GM23338 (cell line): ENCODE results near the gene TBX18. TPM values are rescaled to one million over a fixed set of nuclear protein-coding genes. Genes with fewer than 3 reads are reported as not detected.

Source experiments
- ATAC-seq: fragments of 200-7000 bp; cut with Tn5 transposase; 3 replicates; pipeline ENCODE4 v1.9.1; 2020
- DNase-seq: peaks from one replicate; pipeline ENCODE4 v3.0.0-alpha.2; 2015; ENCODE audit warnings: low spot score
- H2AFZ ChIP-seq: fragments of 200-600 bp; sonication (generic); 2 replicates; pipeline ENCODE4 v1.8.0; 2016; ENCODE audit warnings: antibody characterized with exemption, mild to moderate bottlenecking, moderate library complexity
- H3F3A ChIP-seq: fragments of 200-600 bp; sonication (generic); replicated peaks from 2 replicates; pipeline ENCODE4 v1.8.0; 2017; ENCODE audit warnings: antibody characterized with exemption, mixed run types, low read depth
- H3K27ac ChIP-seq: fragments of 200-600 bp; sonication (generic); 2 replicates; pipeline ENCODE4 v1.6.1; 2016; ENCODE audit warnings: low read depth
- H3K27me3 ChIP-seq: fragments of 200-600 bp; sonication (generic); 2 replicates; pipeline ENCODE4 v1.8.0; 2016; ENCODE audit warnings: mild to moderate bottlenecking, mixed run types, moderate library complexity; ENCODE audit not compliant: insufficient read depth
- H3K36me3 ChIP-seq: fragments of 200-600 bp; sonication (generic); 2 replicates; pipeline ENCODE4 v1.8.0; 2016; ENCODE audit warnings: mild to moderate bottlenecking; ENCODE audit not compliant: insufficient read depth
- H3K4me1 ChIP-seq: fragments of 200-600 bp; sonication (generic); 2 replicates; pipeline ENCODE4 v1.8.0; 2016; ENCODE audit warnings: mild to moderate bottlenecking, moderate library complexity; ENCODE audit not compliant: insufficient read depth
- H3K4me2 ChIP-seq: fragments of 200-600 bp; sonication (generic); 2 replicates; pipeline ENCODE4 v1.7.1; 2017; ENCODE audit warnings: mixed run types
- H3K4me3 ChIP-seq: fragments of 200-600 bp; sonication (generic); 2 replicates; pipeline ENCODE4 v1.6.1; 2016; ENCODE audit warnings: mixed run types
- H3K79me2 ChIP-seq: fragments of 200-600 bp; sonication (generic); replicated peaks from 2 replicates; pipeline ENCODE4 v1.8.0; 2017; ENCODE audit warnings: mild to moderate bottlenecking; ENCODE audit not compliant: insufficient read depth
- H3K9me2 ChIP-seq: fragments of 200-600 bp; sonication (generic); 2 replicates; pipeline ENCODE4 v1.8.0; 2017; ENCODE audit not compliant: insufficient read depth
- H4K20me1 ChIP-seq: fragments of 200-600 bp; sonication (generic); replicated peaks from 2 replicates; pipeline ENCODE4 v1.8.0; 2017; ENCODE audit warnings: mild to moderate bottlenecking; ENCODE audit not compliant: insufficient read depth
- H3K27ac Mint-ChIP-seq: 2 replicates; pipeline ENCODE4 v1.8.0; 2020; ENCODE audit warnings: inconsistent platforms, mild to moderate bottlenecking, moderate library complexity, mixed read lengths
- H3K27me3 Mint-ChIP-seq: 3 replicates; pipeline ENCODE4 v1.8.0; 2022; ENCODE audit warnings: low read depth, mild to moderate bottlenecking, moderate library complexity, mixed read lengths, inconsistent platforms; ENCODE audit not compliant: insufficient read depth, poor library complexity
- H3K36me3 Mint-ChIP-seq: 3 replicates; pipeline ENCODE4 v1.8.0; 2021; ENCODE audit warnings: low read depth, mild to moderate bottlenecking, inconsistent platforms, moderate library complexity, mixed read lengths
- H3K4me1 Mint-ChIP-seq: 3 replicates; pipeline ENCODE4 v1.8.0; 2020; ENCODE audit warnings: mild to moderate bottlenecking, inconsistent platforms, mixed read lengths
- H3K4me3 Mint-ChIP-seq: 3 replicates; pipeline ENCODE4 v1.8.0; 2021; ENCODE audit warnings: moderate library complexity, mild to moderate bottlenecking, inconsistent platforms, mixed read lengths
- H3K9me3 Mint-ChIP-seq: 3 replicates; pipeline ENCODE4 v1.8.0; 2020; ENCODE audit warnings: moderate library complexity, mild to moderate bottlenecking, inconsistent platforms, mixed read lengths
- NANOG ChIP-seq: IDR thresholded peaks from 2 replicates; pipeline ENCODE4 v1.6.1; 2016; ENCODE audit warnings: antibody characterized with exemption, borderline replicate concordance
- POLR2AphosphoS5 ChIP-seq: IDR thresholded peaks from 2 replicates; pipeline ENCODE4 v1.6.1; 2016; ENCODE audit warnings: antibody characterized with exemption, low read depth
- STAT1 ChIP-seq: IDR thresholded peaks from one replicate; pipeline ENCODE4 v1.6.1; 2016; ENCODE audit warnings: antibody characterized with exemption; ENCODE audit not compliant: unreplicated experiment
- polyA plus RNA-seq: library from polyadenylated mRNA; unstranded; fragments of >200 nt; fragmentation: Nextera tagmentation; extraction: Ambion mirVana; gene quantifications from 2 replicates; pipeline ENCODE4 v1.2.1, GENCODE V29; 2016
- total RNA-seq: library from RNA; depleted of rRNA; stranded (reverse); fragments of >200 nt; shearing (Covaris generic); gene quantifications from 2 replicates; pipeline ENCODE4 v1.2.3, GENCODE V29; 2014
- TF ChIP-seq, protein P1 (sequence below), 2 experiments: fragments of 200-600 bp in 1 of 2; sonication (generic) in 1 of 2; conservative IDR thresholded peaks; 2 replicates each; pipeline versions ENCODE4 v1.5.1 to v1.6.1; 2016 to 2017; ENCODE audit warnings: antibody characterized with exemption in 2 of 2, low read depth in 2 of 2, mild to moderate bottlenecking in 2 of 2, moderate library complexity in 1 of 2
- TF ChIP-seq, protein P2 (sequence below): fragments of 250-450 bp; sonication (Bioruptor Pico); IDR thresholded peaks from 2 replicates; pipeline ENCODE4 v1.5.0; 2020; ENCODE audit warnings: mild to moderate bottlenecking, moderate library complexity
- TF ChIP-seq, protein P3 (sequence below): IDR thresholded peaks from one replicate; pipeline ENCODE4 v1.6.1; 2018; ENCODE audit warnings: antibody characterized with exemption; ENCODE audit not compliant: unreplicated experiment

Gene TBX18
- total and polyA plus RNA-seq, 2 experiments from 2014 or later: 0.03 TPM; not detected in 1

DNA sequence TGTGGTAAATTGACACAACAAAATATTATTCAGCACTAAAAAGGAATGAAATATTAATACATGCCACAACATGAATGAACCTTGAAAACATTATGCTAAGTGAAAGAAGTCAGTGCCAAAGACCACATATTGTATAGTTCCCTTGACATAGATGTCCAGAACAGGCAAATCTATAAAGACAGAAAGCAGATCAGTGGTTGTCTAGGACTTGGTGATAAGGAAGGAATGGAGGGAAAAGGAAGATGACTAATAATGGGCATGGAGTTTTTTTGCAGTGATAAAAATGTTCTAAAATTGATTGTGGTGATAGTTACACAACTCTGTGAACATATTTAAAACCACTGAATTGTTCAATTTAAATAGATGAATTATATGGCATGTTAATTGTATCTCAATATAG lies 32.5 kb downstream of the TBX18 start:
- Histone ChIP-seq H2AFZ (no peak overlapping the region), H4K20me1 (no peaks in the 10 kb centered on the region), H3K4me3 (no peak overlapping the region), H3K9me2 (no peaks in the 10 kb centered on the region; the same call in 1 of the 2 replicates), H3K79me2 (no peaks in the 10 kb centered on the region), H3K27me3 (no peaks in the 10 kb centered on the region), H3K4me2 (no peak overlapping the region), H3F3A (no peaks in the 10 kb centered on the region), H3K4me1 (no peaks in the 10 kb centered on the region), H3K36me3 (no peaks in the 10 kb centered on the region), H3K27ac (no peak overlapping the region)
- H3K36me3 Mint-ChIP-seq: no peaks in the 10 kb centered on the region; the same call in 2 of the 3 replicates
- no peak overlapping the region for H3K4me3 Mint-ChIP-seq
- no peak for ATAC-seq
- H3K27me3 Mint-ChIP-seq: peaks cover 3% of the 10 kb centered on the region
- no peaks in the 10 kb centered on the region for H3K4me1 Mint-ChIP-seq
- TF ChIP-seq STAT1 (no peak), POLR2AphosphoS5 (no peak), NANOG (no peak)
- TF ChIP-seq, protein P1, sequence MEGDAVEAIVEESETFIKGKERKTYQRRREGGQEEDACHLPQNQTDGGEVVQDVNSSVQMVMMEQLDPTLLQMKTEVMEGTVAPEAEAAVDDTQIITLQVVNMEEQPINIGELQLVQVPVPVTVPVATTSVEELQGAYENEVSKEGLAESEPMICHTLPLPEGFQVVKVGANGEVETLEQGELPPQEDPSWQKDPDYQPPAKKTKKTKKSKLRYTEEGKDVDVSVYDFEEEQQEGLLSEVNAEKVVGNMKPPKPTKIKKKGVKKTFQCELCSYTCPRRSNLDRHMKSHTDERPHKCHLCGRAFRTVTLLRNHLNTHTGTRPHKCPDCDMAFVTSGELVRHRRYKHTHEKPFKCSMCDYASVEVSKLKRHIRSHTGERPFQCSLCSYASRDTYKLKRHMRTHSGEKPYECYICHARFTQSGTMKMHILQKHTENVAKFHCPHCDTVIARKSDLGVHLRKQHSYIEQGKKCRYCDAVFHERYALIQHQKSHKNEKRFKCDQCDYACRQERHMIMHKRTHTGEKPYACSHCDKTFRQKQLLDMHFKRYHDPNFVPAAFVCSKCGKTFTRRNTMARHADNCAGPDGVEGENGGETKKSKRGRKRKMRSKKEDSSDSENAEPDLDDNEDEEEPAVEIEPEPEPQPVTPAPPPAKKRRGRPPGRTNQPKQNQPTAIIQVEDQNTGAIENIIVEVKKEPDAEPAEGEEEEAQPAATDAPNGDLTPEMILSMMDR (conservative IDR thresholded peaks at IDR 0.05; ENCODE audit: low read depth in 2 of 2): no peak
- TF ChIP-seq, protein P2, sequence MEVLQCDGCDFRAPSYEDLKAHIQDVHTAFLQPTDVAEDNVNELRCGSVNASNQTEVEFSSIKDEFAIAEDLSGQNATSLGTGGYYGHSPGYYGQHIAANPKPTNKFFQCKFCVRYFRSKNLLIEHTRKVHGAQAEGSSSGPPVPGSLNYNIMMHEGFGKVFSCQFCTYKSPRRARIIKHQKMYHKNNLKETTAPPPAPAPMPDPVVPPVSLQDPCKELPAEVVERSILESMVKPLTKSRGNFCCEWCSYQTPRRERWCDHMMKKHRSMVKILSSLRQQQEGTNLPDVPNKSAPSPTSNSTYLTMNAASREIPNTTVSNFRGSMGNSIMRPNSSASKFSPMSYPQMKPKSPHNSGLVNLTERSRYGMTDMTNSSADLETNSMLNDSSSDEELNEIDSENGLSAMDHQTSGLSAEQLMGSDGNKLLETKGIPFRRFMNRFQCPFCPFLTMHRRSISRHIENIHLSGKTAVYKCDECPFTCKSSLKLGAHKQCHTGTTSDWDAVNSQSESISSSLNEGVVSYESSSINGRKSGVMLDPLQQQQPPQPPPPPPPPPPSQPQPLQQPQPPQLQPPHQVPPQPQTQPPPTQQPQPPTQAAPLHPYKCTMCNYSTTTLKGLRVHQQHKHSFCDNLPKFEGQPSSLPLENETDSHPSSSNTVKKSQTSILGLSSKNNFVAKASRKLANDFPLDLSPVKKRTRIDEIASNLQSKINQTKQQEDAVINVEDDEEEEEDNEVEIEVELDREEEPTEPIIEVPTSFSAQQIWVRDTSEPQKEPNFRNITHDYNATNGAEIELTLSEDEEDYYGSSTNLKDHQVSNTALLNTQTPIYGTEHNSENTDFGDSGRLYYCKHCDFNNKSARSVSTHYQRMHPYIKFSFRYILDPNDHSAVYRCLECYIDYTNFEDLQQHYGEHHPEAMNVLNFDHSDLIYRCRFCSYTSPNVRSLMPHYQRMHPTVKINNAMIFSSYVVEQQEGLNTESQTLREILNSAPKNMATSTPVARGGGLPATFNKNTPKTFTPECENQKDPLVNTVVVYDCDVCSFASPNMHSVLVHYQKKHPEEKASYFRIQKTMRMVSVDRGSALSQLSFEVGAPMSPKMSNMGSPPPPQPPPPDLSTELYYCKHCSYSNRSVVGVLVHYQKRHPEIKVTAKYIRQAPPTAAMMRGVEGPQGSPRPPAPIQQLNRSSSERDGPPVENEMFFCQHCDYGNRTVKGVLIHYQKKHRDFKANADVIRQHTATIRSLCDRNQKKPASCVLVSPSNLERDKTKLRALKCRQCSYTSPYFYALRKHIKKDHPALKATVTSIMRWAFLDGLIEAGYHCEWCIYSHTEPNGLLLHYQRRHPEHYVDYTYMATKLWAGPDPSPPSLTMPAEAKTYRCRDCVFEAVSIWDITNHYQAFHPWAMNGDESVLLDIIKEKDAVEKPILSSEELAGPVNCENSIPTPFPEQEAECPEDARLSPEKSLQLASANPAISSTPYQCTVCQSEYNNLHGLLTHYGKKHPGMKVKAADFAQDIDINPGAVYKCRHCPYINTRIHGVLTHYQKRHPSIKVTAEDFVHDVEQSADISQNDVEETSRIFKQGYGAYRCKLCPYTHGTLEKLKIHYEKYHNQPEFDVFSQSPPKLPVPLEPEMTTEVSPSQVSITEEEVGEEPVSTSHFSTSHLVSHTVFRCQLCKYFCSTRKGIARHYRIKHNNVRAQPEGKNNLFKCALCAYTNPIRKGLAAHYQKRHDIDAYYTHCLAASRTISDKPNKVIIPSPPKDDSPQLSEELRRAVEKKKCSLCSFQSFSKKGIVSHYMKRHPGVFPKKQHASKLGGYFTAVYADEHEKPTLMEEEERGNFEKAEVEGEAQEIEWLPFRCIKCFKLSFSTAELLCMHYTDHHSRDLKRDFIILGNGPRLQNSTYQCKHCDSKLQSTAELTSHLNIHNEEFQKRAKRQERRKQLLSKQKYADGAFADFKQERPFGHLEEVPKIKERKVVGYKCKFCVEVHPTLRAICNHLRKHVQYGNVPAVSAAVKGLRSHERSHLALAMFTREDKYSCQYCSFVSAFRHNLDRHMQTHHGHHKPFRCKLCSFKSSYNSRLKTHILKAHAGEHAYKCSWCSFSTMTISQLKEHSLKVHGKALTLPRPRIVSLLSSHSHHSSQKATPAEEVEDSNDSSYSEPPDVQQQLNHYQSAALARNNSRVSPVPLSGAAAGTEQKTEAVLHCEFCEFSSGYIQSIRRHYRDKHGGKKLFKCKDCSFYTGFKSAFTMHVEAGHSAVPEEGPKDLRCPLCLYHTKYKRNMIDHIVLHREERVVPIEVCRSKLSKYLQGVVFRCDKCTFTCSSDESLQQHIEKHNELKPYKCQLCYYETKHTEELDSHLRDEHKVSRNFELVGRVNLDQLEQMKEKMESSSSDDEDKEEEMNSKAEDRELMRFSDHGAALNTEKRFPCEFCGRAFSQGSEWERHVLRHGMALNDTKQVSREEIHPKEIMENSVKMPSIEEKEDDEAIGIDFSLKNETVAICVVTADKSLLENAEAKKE (CRISPR knock-in tag): no peak
- TF ChIP-seq, protein P3, sequence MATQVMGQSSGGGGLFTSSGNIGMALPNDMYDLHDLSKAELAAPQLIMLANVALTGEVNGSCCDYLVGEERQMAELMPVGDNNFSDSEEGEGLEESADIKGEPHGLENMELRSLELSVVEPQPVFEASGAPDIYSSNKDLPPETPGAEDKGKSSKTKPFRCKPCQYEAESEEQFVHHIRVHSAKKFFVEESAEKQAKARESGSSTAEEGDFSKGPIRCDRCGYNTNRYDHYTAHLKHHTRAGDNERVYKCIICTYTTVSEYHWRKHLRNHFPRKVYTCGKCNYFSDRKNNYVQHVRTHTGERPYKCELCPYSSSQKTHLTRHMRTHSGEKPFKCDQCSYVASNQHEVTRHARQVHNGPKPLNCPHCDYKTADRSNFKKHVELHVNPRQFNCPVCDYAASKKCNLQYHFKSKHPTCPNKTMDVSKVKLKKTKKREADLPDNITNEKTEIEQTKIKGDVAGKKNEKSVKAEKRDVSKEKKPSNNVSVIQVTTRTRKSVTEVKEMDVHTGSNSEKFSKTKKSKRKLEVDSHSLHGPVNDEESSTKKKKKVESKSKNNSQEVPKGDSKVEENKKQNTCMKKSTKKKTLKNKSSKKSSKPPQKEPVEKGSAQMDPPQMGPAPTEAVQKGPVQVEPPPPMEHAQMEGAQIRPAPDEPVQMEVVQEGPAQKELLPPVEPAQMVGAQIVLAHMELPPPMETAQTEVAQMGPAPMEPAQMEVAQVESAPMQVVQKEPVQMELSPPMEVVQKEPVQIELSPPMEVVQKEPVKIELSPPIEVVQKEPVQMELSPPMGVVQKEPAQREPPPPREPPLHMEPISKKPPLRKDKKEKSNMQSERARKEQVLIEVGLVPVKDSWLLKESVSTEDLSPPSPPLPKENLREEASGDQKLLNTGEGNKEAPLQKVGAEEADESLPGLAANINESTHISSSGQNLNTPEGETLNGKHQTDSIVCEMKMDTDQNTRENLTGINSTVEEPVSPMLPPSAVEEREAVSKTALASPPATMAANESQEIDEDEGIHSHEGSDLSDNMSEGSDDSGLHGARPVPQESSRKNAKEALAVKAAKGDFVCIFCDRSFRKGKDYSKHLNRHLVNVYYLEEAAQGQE: no peak
- DNase-seq: no peak
- H3K9me3 Mint-ChIP-seq: no peaks in the 10 kb centered on the region
- no peak overlapping the region for H3K27ac Mint-ChIP-seq
